HCT116 (cell line): Measurements from ENCODE around the gene RGPD3. TPM values are rescaled to one million over a fixed set of nuclear protein-coding genes. Genes with fewer than 3 reads are reported as not detected.
"Not testable (repeated sequence)": the region's sequence is repeated elsewhere in the genome, so short reads cannot be mapped to it uniquely, and the experiment has no call there.

Source experiments
- ATAC-seq: fragments of 200-7000 bp; cut with Tn5 transposase; 2 replicates; pipeline ENCODE4 v1.9.1; 2020; ENCODE audit warnings: mild to moderate bottlenecking, moderate library complexity
- BruUV-seq: library from RNA; stranded (reverse); fragments of 400-500 nt; replicated peaks from 2 replicates; lab custom pipeline; 2021; lab: Mats Ljungman, UMichigan
- CTCF ChIA-PET: fragments of 300-600 bp; sonication (Branson Sonifier 250); formaldehyde crosslinking; loops from one replicate; lab custom pipeline; 2021; ENCODE audit warnings: antibody characterized with exemption; lab: Charles Lee
- POLR2A ChIA-PET: fragments of 300-600, 350-600 bp; sonication (Branson Sonifier 250); formaldehyde crosslinking; loops from one replicate; lab custom pipeline; 2021; ENCODE audit warnings: antibody characterized with exemption; lab: Charles Lee
- RAD21 ChIA-PET, 2 experiments: fragments of 300-600 bp; sonication (Branson Sonifier 250); formaldehyde crosslinking; loops; one replicate each; lab custom pipeline; 2023; ENCODE audit warnings: low total read pairs in 2 of 2; ENCODE audit not compliant: uncharacterized antibody in 2 of 2, unreplicated experiment in 2 of 2, low non-redundant PET in 1 of 2; lab: Charles Lee
- DNase-seq: peaks from one replicate; pipeline ENCODE4 v3.0.0-alpha.2; 2010; ENCODE audit warnings: low read depth, low spot score
- H2AFZ ChIP-seq: fragments of 200-600 bp; shearing (Covaris generic), sonication (generic); 2 replicates; pipeline ENCODE4 v1.6.1; 2017; ENCODE audit warnings: low read depth, mixed run types, mixed read lengths, antibody characterized with exemption, low read length; ENCODE audit not compliant: poor library complexity, severe bottlenecking
- H3K27ac ChIP-seq: 2 replicates; pipeline ENCODE4 v1.5.1; 2012; ENCODE audit warnings: low read depth, low read length
- H3K27me3 ChIP-seq: fragments of 200-600 bp; sonication (generic); 2 replicates; pipeline ENCODE4 v1.6.1; 2016; ENCODE audit warnings: mixed run types, low read length, mixed read lengths; ENCODE audit not compliant: insufficient read depth
- H3K36me3 ChIP-seq, 2 experiments: fragments of 200-500 bp in 1 of 2; fragments of 200-600 bp in 1 of 2; sonication (Bioruptor generic) in 1 of 2; sonication (generic) in 1 of 2; 2 replicates each; pipeline versions ENCODE4 v1.5.1 to v1.6.1; 2014 to 2016; ENCODE audit warnings: low read length in 2 of 2, inconsistent platforms in 1 of 2, mixed read lengths in 1 of 2, mixed run types in 1 of 2; ENCODE audit not compliant: insufficient read depth in 2 of 2, control insufficient read depth in 1 of 2
- H3K4me1 ChIP-seq, 2 experiments: fragments of 200-600 bp in 1 of 2; sonication (generic) in 1 of 2; 2 replicates each; pipeline versions ENCODE4 v1.5.1 to v1.6.1; 2012 to 2017; ENCODE audit warnings: low read length in 2 of 2, inconsistent platforms in 1 of 2, mild to moderate bottlenecking in 1 of 2, mixed read lengths in 1 of 2, mixed run types in 1 of 2, moderate library complexity in 1 of 2; ENCODE audit not compliant: insufficient read depth in 2 of 2, control insufficient read depth in 1 of 2
- H3K4me2 ChIP-seq: fragments of 200-600 bp; sonication (generic); 2 replicates; pipeline ENCODE4 v1.6.1; 2017; ENCODE audit warnings: mixed run types, low read length, mixed read lengths
- H3K4me3 ChIP-seq, 2 experiments: fragments of 200-600 bp in 1 of 2; sonication (generic) in 1 of 2; replicated peaks in 1 of 2; 2 replicates each; pipeline ENCODE4 v1.5.1; 2011 to 2016; ENCODE audit warnings: low read length in 2 of 2, control low read depth in 1 of 2, low read depth in 1 of 2, mild to moderate bottlenecking in 1 of 2, mixed read lengths in 1 of 2, mixed run types in 1 of 2
- H3K79me2 ChIP-seq: fragments of 200-600 bp; sonication (generic); 2 replicates; pipeline ENCODE4 v1.6.1; 2017; ENCODE audit warnings: mild to moderate bottlenecking, mixed run types, low read length, moderate library complexity, mixed read lengths; ENCODE audit not compliant: insufficient read depth
- H3K9ac ChIP-seq: fragments of 200-600 bp; sonication (generic); 2 replicates; pipeline ENCODE4 v1.6.1; 2016; ENCODE audit warnings: low read length, mixed read lengths
- H3K9me2 ChIP-seq: fragments of 200-600 bp; sonication (generic), shearing (Covaris generic); 2 replicates; pipeline ENCODE4 v1.6.1; 2017; ENCODE audit warnings: mixed run types, mild to moderate bottlenecking, moderate library complexity; ENCODE audit not compliant: insufficient read depth
- H3K9me3 ChIP-seq, 2 experiments: fragments of 200-500 bp in 1 of 2; fragments of 200-600 bp in 1 of 2; sonication (Bioruptor generic) in 1 of 2; sonication (generic) in 1 of 2; 2 replicates each; pipeline ENCODE4 v1.6.1; 2014 to 2017; ENCODE audit warnings: low read length in 2 of 2, mixed read lengths in 2 of 2, inconsistent platforms in 1 of 2, low read depth in 1 of 2, mild to moderate bottlenecking in 1 of 2, mixed run types in 1 of 2, moderate library complexity in 1 of 2; ENCODE audit not compliant: control insufficient read depth in 1 of 2, insufficient read depth in 1 of 2
- H4K20me1 ChIP-seq: fragments of 200-600 bp; sonication (generic), shearing (Covaris generic); 2 replicates; pipeline ENCODE4 v1.6.1; 2017; ENCODE audit warnings: mixed run types, mild to moderate bottlenecking, moderate library complexity; ENCODE audit not compliant: insufficient read depth
- intact Hi-C: fragments of 100-400 bp; cut with micrococcal nuclease; formaldehyde crosslinking; loops from 2 replicates; pipeline ENCODE4 v1.10.0; 2022
- total RNA-seq: library from RNA; stranded (reverse); gene quantifications from one replicate; pipeline ENCODE4 v1.2.1, GENCODE V29; 2021; ENCODE audit not compliant: unreplicated experiment

RGPD3 gene
- total RNA-seq, 1 experiment from 2014 or later: 0.15 TPM

- CTCF ChIA-PET: not testable (repeated sequence)
These were observed 21.5 kb upstream of the RGPD3 start for GRCh38 chr2:106489701-106490100.

GRCh38 chr2:106487386-106488191 lies 19.4 kb upstream of the RGPD3 start:
- CTCF ChIA-PET, DNase-seq, BruUV-seq, H3K27ac ChIP-seq, H2AFZ ChIP-seq, ATAC-seq, H3K4me1 ChIP-seq, POLR2A ChIA-PET, H4K20me1 ChIP-seq, intact Hi-C loops, H3K9ac ChIP-seq, H3K9me2 ChIP-seq, H3K9me3 ChIP-seq, H3K79me2 ChIP-seq, H3K36me3 ChIP-seq, H3K4me2 ChIP-seq, H3K27me3 ChIP-seq, RAD21 ChIA-PET, H3K4me3 ChIP-seq: not testable (repeated sequence)

More at GRCh38 chr2:106489701-106490100, 21.5 kb upstream of the RGPD3 start:
- H3K79me2 ChIP-seq, RAD21 ChIA-PET, H4K20me1 ChIP-seq, intact Hi-C loops, H3K4me1 ChIP-seq, BruUV-seq, H3K4me2 ChIP-seq, H3K4me3 ChIP-seq, H2AFZ ChIP-seq, H3K27me3 ChIP-seq, ATAC-seq, H3K9me3 ChIP-seq, H3K9me2 ChIP-seq, H3K9ac ChIP-seq, H3K27ac ChIP-seq, H3K36me3 ChIP-seq, DNase-seq, POLR2A ChIA-PET: not testable (repeated sequence)

- H2AFZ ChIP-seq, CTCF ChIA-PET, H3K4me3 ChIP-seq, H3K9me3 ChIP-seq, H3K27me3 ChIP-seq, H3K4me1 ChIP-seq, DNase-seq, H3K9ac ChIP-seq, H3K79me2 ChIP-seq, H3K27ac ChIP-seq, H3K36me3 ChIP-seq, intact Hi-C loops, H3K4me2 ChIP-seq, POLR2A ChIA-PET, ATAC-seq, RAD21 ChIA-PET, H3K9me2 ChIP-seq, BruUV-seq, H4K20me1 ChIP-seq: not testable (repeated sequence)
These were observed 18.6 kb upstream of the RGPD3 start, which contains the start of gene CD8B2 for GRCh38 chr2:106486551-106487385. Gene CD8B2 (plus strand): TSS chr2:106487364. CDS start chr2:106487427, 63 bp downstream.

GRCh38 chr2:106479563-106479962 lies 11.3 kb upstream of the RGPD3 start:
- H3K4me3 ChIP-seq, BruUV-seq, H3K27ac ChIP-seq, H3K4me1 ChIP-seq, H3K9me2 ChIP-seq, ATAC-seq, POLR2A ChIA-PET, DNase-seq, H2AFZ ChIP-seq, intact Hi-C loops, H4K20me1 ChIP-seq, RAD21 ChIA-PET, H3K4me2 ChIP-seq, H3K27me3 ChIP-seq, CTCF ChIA-PET, H3K79me2 ChIP-seq, H3K9ac ChIP-seq, H3K36me3 ChIP-seq, H3K9me3 ChIP-seq: not testable (repeated sequence)
